Lower leg skin (tissue), 3 donors: ENCODE results near the gene SATL1.

Source experiments
- CTCF ChIP-seq, 3 donors: fragments of 450-650 bp; IDR thresholded peaks; one replicate each; pipeline ENCODE4 v1.5.1; 2016; ENCODE audit warnings: antibody characterized with exemption in 3 of 3, mild to moderate bottlenecking in 3 of 3, moderate library complexity in 2 of 3
- POLR2A ChIP-seq, 2 donors: fragments of 450-650 bp; IDR thresholded peaks; one replicate each; pipeline ENCODE4 v1.6.1; 2016 to 2017; ENCODE audit warnings: antibody characterized with exemption in 2 of 2, mild to moderate bottlenecking in 1 of 2, moderate library complexity in 1 of 2

GRCh38 chrX:85221361-85221760 lies 22.2 kb downstream of the SATL1 start:
- no peak for TF ChIP-seq POLR2A (IDR thresholded peaks at IDR 0.05)
- no peak for TF ChIP-seq CTCF (IDR thresholded peaks at IDR 0.05)
